ENCODE measurements around the gene CTTNBP2NL.
A peak's percentile ranks its signal among the peaks of the same experiment; 100 is the strongest.
"Not testable (repeated sequence)": the region's sequence is repeated elsewhere in the genome, so short reads cannot be mapped to it uniquely, and the experiment has no call there.

CTTNBP2NL gene

DNA sequence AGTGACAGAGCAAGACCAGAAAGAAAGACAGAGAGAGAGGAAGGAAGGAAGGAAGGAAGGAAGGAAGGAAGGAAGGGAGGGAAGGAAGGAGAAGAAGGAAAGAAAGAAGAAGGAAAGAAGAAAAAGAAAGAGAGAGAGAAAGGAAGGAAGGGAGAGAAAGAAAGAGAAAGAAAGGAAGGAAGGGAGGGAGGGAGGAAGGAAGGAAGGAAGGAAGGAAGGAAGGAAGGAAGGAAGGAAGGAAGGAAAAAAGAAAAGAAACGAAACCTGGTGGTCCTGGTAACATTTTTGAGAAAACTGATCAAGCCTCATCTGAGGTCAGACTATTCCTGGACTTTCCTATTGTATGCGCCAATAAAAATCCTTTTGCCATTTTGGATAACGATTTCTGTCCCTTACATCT is 8.2 kb upstream of the CTTNBP2NL start:
- DNase-seq: no peak

GRCh38 chr1:112388436-112388835 is 7.6 kb upstream of the CTTNBP2NL start:
- no peak for DNase-seq

DNA sequence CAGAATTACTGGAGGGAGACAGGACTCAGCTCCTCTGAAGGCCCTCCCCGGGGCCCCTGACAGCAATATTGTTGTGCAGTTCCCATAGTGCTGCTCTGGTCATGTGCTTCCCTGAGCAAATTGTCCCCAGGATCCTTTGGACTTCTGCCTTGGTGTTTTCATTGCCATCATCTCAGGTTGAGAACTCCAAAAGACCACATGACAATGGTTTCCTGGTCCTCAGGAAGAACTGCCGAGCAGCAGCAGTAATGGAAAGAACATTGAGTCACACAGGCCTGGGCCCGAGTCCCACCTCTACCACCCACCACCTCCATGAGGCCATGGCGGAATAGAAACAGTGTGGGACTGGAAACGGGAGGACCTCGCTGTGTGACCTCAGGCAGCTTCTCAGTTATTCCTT is 6.3 kb upstream of the CTTNBP2NL start:
- DNase-seq: no peak

DNA sequence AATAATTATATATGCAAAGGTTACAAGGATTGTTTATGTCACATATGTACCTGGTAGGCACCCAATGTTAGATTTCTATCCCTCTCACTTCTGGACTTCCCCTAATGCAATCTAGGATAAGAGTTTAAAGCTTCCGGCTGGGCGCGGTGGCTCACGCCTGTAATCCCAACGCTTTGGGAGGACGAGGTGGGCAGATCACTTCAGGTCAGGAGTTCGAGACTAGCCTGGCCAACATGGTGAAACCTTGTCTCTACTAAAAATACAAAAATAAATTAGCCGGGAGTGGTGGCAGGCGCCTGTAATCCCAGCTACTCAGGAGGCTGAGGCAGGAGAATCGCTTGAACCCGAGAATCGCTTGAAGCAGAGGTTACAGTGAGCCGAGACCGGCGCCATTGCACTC is 5.7 kb upstream of the CTTNBP2NL start:
- DNase-seq: not testable (repeated sequence)

DNA sequence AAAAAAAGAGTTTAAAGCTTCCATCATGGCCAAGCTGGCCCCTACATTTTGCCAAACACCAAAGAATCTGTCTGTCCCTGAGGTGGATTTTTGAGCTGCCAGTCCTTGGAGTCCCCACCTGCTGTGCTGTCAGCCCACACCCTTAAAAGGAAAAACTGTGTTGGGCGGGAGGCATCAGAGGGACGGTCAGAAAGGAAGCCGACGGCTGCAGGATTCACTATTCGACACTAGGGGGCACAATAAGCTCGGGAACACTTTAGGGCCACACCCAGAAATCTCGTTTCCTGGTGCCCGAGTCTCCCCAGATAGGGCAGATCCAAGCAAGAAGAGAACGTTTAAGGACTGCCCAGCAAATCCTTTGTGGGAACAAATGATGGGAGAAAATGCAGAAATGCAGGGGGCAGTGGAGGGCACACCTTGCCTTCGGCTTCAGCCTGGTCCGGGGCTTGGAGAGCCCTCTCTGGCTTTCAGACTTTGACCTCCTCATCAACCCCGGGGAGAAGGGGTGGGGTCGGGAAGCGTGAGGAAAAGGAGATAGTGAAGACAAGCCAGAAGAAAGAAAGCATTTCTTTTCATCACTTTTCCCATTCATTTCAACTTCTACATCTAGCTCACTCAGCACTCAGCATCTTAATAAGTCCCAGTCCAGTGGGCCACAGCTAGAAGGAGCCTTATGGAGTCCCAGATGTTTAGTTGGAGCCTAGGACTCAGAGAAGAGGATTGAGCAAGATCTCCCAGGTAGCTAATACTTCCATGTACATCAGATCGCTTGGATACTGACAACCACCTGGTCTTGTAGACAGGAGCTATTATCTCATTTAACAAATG is 5.0 kb upstream of the CTTNBP2NL start:
- peak; percentile 94 for DNase-seq

DNA sequence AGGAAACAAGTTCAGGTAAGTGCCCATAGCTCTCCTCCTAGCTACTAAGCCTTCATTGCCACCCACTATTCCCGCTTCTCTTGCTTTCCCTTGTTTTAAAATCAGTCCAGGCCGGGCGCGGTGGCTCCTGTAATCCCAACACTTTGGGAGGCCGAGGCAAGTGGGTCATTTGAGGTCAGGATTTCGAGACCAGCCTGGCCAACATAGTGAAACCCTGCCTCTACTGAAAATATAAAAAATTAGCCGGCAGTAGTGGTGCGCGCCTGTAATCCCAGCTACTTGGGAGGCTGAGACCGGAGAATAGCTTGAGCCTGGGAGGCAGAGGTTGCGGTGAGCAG is 4.4 kb upstream of the CTTNBP2NL start:
- no peak for DNase-seq

- DNase-seq: peak; percentile 40 to 70
These were observed 2.4 kb upstream of the CTTNBP2NL start for GRCh38 chr1:112393631-112393974.

GRCh38 chr1:112394743-112395062 is 1.3 kb upstream of the CTTNBP2NL start:
- no peak for DNase-seq

DNA sequence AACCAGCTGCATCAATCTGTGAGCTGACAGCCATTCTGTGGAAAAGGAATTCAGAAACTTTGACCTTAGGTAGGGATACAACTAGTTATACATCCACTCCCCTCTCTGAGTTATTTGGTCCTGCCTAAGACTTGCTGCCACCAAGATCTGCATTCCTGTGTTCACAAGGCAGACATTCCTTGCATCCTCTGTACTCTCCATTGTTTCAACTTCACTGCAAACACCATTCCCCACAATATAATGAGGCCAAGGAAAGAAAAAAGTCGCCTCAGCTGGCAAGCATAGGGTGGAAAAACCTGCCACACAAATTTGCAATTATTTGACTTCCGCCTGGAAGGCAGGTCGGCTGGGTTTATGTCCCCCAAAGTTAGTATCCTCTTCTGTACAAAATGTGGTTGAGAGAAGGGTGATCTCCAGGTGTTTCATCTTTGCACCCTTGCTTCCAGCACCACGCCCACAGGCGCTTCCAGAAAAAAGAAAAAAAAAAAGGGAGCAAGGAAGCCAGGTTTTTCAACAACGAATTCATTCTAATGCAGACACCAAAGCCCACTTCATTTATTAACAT is 676 bp upstream of the CTTNBP2NL start:
- no peak for DNase-seq

GRCh38 chr1:112396653-112397471 is 848 bp downstream of the CTTNBP2NL start:
- DNase-seq: peak in 1 of 2 donors; percentile 23

- peak; percentile 35 to 38 for DNase-seq
These were observed 1.8 kb downstream of the CTTNBP2NL start for GRCh38 chr1:112397841-112398240.

DNA sequence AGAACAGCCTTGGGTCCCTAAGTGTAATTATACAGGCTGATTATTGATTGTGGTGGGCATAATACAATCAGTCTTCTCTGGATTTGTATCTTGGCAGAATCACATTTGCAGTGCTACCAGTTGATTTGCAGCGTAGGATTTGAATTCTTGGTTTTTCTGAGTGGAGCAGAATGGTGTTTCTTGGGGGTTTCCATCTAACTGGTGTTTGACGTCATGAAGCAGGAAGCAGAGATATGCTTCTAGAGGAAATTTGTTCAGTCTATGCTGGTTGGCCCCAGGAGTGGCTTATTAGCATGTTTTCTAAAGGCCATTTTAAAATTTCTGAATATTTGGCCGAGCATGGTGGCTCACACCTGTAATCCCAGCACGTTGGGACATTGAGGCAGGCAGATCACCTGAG is 3.4 kb downstream of the CTTNBP2NL start:
- no peak for DNase-seq

DNA sequence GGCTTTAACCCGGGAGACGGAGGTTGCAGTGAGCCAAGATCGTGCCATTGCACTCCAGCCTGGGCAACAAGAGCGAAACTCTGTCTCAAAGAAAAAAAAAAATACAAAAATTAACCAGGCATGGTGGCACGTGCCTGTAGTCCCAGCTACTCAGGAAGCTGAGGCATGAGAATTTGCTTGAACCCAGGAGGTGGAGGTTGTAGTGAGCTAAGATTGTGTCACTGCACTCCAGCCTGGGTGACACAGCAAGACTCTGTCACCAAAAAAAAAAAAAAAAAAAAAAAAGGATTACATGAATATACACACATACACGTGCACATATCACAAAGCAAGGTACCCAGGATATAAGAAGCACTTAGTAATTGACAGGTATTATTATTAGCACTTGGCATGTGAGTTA is 4.7 kb downstream of the CTTNBP2NL start:
- not testable (repeated sequence) for DNase-seq

GRCh38 chr1:112402682-112403643 is 6.9 kb downstream of the CTTNBP2NL start:
- no peak for DNase-seq

DNA sequence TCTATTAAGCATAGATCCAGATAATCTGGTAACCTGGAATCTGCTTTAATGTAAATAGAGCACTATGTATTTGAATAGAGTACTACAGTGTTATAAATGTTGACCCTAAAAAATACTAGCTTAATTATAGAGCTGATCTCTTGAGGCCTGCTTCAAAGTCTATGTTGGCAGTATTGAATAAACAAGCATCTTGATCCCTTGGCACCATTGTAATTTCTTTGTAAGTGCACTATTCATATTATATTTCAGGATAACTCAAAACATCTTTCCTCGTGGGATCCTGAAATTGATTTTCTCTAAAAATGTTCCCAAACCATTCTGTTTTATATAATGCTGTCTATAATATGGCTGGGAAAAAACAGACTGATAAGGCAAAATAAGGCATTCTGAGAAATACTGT is 10.8 kb downstream of the CTTNBP2NL start:
- DNase-seq: no peak

DNA sequence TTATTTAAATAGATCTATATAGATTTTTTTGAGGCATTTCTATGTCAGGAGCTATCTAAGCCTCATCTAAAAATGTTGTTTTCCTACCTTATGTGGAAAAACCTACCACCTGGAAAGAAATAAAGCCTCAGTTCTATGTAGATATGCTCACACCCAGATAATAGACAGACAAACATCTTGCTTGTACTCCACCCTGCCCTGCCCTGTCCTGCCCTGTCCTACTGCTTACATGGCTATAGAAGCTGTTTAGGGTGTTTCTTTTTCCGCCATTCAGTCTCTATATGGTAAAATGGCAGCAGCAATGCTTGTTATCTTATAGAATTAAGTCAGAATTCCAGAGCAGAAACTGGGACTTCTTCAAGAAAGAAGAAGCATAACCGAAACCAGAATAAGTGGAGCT is 13.4 kb downstream of the CTTNBP2NL start:
- no peak for DNase-seq

DNA sequence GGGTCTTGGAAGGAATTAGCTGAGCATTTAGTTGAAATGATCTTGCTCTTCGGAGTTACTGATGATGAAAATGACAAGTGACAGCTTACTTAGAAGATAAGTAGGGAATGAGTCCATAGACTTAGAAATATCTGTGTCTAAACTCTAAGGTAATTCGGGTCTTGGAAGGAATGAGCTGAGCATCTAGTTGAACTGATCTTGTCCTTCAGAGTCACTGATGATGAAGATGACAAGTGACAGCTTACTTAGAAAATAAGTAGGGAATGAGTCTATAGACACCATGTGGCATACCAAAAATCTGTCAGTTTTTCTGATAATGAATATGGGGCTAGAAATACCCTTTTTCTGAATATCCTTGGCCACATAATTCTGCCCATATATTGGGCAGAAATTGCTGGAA is 14.7 kb downstream of the CTTNBP2NL start:
- DNase-seq: no peak

DNA sequence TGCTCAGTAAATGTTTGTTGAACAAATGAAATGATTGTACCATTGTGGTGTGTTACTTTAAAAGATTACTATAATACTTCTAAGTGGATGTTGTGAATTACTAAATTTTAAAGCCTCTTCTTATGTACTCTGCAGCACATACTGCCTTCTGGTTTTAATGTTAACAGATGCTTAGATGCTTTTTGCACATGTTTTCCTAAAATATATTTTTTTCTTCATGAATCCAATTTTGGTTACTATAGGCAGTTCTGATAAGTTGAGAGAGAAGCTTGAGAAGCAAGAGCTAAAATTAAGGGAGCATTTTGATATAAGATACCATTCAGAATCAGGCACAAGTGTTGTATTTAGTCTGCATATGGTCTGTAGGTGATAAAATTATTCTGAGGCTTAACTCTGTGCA is 21.3 kb downstream of the CTTNBP2NL start:
- DNase-seq: no peak

DNA sequence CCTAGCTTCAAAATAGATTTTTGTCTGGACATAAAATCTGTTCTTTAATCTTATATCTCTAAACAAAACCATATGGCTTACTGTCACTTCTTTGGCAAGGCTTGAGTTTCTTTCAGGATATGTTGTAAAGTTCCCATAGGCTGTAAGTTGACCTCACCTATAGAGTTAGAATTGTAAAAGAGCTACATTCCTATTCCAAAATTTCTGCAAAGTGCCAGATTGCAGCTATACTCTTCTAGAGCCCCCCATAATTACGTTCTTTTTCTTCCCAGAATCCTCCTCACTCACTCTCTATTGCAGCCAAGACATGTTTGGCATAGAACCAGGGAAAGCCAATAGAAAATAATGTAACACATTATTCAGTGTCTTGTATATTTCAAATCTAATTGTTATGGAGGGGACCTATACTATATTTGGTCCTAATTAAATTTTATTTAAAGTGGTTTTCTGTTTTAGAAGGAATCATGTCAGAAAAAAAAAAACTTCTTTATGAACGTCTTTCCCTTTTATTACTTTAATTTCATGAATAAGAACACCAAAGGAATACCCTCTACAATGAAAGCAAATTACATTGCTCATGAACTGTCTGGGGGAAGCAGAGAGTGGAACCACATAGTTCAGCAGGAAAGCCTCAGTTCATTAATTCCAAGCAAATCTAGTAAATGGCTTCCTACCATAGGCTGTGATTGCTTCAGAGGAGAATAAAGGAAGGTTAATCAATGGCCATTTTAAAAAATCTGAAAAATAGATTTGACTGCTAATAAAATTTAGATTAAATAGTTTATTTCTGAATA is 22.3 kb downstream of the CTTNBP2NL start:
- DNase-seq: no peak

DNA sequence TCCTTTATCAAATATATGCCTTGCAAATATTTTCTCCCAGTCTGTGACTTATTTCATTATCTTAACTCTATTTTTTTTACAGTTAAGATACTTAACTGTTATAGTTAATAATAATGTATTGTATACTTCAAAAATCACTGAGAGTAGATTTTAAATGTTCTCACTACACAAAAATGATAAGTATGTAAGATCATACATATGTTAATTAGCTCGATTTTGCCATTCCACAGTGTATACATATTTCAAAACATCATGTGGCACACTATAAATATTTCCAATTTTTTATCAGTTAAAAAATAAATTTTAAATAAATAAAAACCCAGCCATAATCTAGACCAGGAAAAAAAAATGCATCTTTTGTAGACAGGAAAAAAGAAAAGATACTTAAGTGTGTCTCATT is 27.2 kb downstream of the CTTNBP2NL start:
- no peak for DNase-seq

GRCh38 chr1:112423666-112424065 is 27.7 kb downstream of the CTTNBP2NL start:
- DNase-seq: not testable (repeated sequence)

DNA sequence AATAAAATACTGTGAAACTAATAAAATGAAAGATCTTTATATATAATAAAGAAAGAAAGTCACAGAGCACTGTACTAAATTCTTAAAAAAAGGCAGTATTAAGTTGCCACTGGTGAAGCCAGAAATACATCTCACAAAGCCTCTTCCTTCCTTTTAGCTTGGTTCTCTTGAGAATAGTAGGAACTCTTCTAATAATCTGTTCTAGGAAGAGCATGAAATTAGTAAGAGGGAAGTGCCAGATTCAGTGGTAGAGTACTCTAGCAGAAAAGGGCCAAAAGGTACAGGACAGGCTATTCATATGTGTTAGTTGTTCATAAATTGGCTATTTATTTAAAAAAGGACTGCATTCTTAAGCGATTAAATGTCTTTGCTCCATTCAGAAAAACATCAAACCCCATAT is 33.7 kb downstream of the CTTNBP2NL start:
- DNase-seq: peak; percentile 27 to 60
